Activated gamma-delta T cell treated with Interleukin-2 at 50 U/mL for 16 hours (primary cell): ENCODE measurements around the gene PIM1.

ENCODE experiments used
- DNase-seq: peaks from one replicate; pipeline ENCODE4 v3.0.0-alpha.2; 2020

Gene PIM1

DNA sequence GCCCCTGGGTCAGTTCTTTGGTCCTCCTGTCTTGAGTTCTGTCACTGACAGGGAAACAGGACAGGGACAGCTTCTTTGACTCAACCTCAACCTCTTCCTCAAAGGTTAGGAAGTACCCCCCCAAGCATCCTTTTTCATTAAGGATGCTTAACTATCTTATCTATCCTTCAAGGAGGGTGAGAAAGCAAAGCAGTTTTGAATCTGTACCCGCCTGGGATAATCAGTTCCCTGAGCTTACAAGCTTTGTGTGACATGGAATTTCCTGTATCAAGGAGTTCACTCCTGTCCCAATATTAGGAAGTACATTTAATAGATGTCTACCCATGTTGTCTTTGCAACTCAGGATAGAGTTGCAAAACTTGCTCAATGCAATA, 31.1 kb upstream of the PIM1 start:
- DNase-seq = no peak

DNA sequence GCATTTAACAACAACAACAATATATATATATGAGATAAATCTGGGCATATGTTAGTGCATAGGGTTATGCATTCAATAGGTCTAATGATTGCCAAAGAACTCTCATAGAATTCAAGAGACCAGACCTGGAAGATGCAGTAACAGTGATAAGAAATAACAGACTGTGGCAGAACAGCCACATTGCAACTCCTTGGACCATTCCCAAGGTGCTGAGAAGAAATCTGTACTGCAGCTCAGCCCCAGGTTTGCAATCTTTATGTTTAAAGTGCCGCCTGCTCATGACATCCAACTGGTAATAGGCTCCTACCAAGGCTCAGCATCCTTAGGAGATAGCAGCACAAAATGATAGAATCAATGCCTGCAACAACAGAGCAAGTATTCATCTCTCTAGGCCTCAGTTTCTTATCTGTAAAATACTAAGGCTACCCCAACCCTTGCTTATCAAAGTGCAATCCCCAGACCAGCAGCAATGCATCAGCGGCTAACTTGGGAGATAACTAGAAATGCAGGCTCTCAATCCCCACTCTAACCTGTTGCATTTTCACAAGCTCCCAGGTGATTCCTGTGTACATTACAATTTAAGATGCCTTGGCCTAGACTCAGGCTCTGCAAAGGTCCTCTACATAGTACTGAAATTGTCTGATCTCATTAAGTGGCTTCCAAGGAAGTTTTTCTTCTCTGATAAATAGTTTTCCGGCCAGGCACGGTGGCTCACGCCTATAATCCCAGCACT, 30.6 kb upstream of the PIM1 start:
- no peak for DNase-seq

DNA sequence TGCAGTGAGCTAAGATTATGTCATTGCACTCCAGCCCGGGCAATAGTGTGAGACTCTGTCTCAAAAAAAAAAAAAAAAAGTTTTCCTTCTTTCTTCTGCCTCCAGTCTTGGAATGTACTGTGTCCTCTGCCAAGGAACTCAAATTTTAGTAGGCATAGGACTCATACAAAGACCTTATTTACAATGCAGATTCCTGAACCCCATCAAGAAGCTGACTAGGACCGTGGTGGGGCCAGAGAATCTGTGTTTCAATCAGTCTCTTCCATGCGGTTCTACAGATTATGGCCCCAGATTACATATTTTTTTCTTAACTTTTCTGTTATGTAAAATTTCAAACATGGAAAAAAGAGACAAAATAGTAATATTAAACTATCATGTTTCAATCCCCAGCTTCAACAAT, 29.8 kb upstream of the PIM1 start:
- DNase-seq = no peak

DNA sequence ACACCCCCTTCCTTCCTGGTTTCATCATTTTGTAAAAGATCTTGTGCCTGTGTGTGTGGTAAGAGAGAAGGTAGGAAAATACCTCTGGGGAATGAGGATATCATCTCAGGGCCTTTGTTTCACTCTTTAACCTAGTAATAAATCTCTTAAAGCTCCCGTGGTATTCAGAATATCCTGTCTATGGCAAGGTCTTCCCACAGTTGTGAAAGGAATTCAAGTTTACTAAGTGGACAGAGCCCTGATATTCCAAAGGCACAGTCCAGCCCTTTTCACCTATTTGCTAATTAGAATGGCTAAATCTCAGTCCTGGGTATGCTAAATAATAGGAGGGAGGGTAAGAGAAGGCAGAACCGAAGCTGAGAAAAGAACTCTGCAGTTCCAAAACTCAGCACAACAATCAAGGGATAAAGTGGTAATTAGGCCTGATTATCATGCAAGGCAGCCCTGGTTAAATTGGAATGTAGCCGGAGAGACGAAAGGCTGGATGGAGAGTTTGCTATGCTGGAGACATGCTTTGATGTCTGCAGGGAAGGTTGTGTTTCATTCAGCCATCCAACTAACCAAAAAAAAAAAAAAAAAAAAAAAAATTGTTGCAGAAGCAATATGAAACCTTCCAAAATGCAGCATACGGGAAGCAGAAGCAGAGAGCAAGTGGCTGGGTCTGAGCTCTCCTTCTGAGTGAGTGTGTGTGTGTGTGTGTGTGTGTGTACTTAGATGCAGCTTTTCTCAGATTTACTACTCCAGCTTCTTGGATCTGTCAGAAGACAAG, 28.5 kb upstream of the PIM1 start:
- DNase-seq = no peak

DNA sequence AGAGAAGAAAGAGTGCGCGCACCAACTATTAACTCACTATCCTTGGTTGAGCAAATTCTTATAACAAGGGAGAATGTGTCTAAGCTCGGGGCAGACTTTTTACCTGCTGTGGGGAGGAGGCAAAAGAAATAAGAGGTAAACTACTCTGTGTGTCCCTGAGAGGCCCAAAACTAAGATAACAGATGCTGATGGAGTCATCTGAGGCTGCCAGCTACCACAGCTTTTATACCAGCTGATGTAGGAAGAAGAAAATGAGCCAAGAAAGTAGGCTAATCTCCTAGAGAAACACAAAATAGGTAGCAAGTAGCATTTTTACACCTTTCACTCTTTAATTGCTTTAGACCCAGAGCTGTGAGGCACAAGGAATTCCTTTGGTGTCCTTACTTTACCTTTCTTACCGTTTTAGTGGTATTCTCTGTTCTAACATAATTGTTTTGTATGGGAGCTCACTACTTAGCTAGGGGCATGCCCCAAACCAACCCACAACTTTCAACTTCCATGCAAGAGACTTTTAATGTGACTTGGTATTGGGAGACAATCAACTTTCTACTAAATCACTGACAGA, 27.8 kb upstream of the PIM1 start:
- no peak for DNase-seq

DNA sequence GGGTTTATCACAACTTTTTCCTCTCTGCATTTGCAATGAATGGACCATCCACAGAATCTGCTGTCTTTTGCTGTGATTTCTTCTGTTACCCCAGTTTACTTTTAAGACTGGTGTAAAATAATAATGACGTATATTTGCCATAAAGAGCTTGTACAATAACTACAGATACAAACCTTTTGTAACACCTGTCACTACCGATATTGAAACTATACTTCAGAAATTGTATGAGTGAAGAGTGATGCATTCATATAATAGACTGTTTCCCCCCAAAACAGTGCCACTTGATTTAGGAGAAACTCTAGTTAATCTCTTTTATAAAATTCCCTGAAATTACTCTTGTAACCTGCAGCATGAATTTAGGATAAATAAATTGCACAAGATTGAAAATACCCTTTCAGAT, 26.4 kb upstream of the PIM1 start:
- no peak for DNase-seq

DNA sequence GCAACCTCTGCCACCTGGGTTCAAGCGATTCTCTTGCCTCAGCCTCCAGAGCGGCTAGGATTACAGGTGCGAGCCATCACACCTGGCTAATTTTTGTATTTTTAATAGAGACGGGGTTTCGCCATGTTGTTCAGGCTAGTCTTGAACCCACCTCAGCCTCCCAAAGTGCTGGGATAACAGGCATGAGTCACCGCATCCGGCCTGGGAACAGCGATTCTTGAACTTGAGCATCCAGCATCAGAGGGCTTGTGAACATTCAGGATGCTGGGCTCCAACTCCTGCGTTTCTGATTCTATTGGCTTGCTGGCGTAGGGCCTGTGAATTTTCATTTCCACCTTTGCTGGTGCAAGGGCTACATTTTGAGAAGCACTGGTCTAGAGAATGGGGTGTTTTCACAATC, 24.5 kb upstream of the PIM1 start:
- DNase-seq = no peak

DNA sequence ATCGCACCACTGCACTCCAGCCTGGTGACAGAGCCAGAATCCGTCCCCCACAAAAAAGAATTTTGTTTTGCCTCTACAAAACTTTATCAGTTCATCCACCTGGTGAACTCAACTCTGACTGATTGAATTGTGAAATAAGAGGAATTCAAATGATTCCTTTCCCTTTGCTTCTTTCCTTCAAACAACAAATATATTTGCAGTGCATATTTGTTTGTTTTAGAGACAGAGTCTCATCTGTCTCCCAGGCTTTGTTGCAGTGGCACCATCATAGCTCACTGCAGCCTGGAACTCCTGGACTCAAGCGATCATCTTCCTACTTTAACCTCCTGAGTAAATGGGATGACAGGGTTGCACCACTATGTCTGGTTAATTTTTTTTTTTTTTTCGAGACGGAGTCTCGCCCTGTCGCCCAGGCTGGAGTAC, 23.2 kb upstream of the PIM1 start:
- DNase-seq = no peak

DNA sequence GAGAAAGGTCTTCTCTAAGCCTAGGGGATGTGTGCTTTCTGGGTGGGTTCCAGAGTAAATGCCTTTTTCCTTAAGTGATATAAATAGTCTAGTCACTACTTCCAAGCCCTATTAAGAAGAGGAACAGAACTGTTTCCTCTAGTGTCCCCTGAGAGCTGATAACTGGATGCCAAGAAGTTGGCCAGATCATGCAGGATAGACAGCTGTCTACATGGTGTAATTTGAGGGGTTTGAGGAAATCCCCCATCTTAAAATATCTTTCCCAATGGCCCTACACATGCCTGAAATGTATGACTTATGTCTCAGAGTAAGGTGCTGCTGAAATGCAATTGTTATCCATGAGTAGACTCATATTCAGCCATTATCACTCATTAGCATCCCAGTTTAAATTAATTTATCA, 20.2 kb upstream of the PIM1 start:
- DNase-seq = no peak

DNA sequence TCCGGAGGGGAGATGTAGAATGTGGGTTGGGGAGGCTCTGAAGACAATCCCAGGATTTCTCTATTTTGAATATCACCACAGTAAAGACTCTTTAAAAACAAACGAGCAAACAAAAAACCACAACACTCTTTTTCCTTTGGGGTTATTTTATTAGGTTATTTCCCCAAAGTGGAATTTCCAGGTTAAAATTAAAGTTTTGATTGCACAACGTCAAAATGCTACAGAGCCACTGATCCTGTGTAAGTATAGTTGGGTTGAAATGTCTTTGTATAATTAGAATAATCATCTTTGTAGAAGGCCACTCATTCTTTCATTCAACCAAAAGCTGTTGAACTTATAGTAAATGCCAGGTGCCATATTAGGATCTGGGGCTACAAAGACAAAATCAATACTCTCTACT, 19.6 kb upstream of the PIM1 start:
- DNase-seq = no peak

DNA sequence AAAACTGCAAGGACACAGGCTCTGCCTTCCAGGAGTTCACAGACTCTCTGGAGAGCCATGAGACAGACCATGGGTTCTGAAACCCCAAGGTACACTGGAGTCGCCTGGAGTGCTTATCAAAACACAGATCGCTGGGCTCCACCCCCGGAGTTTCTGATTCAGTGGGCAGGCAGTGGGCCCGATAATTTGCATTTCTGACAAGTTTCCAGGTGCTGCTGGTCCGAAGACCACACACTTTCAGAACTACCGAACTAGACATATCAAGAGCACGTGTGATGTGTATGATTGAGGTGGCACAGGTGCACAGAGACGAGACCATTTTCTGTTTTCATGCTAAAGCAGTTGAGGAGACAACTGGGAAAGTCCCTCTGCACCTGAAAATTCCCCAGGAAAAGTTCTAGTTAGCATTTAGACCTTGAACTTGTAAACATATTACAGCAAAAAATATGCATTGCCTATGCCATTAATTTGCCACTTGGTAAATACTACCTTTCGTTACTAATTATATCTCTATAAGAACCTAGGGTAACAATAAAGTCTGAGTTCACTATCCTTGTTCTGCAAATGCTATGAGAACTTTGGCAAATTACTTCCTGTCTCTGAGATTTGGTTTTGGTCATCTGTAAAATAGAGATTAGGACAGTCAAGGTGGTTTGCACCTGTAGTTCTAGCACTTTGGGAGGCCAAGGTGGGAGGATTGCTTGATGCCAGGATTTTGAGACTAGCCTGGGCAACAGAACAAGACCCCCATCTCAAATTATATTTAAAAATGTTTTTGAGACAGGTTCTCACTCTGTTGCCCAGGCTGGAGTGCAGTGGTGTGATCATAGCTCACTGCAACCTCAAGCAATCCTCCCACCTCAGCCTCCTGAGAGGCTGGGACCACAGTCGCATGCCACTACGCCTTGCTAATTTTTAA, 14.3 kb upstream of the PIM1 start:
- no peak for DNase-seq

DNA sequence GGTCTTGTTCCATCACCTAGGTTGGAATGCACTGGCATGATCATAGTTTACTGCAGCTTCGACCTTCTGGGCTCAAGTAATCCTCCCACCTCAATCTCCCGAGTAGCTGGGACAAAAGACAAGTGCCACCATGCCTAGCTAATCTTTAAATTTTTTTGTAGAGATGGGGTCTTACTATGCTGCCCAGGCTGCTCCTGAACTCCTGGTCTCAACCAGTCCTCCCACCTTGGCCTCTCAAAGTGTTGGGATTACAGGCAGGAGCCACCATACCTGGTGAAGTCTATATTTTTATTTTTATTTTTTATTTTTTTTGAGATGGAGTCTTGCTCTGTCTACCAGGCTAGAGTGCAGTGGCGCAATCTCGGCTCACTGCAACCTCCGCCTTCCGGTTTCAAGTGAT, 11.4 kb upstream of the PIM1 start:
- no peak for DNase-seq

DNA sequence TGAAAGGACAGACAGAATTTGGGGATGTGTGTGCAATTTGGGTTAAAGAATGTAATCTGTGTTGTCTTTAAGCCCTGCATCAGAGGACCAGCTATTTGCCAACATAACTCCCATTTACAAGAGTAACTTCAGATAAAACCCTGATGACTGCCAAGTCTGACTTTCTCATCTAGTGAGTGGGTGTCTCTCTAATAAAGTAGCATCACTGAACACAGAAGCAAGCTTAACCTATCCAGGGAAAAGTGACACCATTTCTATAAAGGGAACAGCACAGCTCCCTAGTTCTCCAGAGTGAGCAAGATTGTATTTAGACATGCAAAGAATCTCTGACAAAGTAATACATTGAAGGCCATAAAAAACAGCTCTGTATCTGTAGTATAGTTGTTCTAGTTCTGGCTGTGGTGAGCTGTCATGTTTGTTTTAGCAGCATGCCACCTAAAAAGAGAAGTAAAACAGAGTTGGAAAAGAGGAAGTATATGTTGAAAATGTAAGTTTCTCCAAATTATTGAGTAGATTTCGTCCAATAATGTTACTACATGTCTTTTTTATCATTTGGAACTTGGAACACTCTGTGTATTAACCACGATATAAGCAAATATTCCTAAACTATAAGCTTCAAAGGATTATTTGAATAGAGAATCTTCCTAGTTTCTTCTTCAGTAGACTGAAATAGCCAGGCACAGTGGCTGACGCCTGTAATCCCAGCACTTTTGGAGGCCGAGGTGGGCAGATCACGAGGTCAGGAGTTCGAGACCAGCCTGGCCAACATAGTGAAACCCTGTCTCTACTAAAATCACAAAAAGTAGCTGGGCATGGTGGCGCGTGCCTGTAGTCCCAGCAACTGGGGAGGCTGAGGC, 8.8 kb upstream of the PIM1 start:
- no peak for DNase-seq

DNA sequence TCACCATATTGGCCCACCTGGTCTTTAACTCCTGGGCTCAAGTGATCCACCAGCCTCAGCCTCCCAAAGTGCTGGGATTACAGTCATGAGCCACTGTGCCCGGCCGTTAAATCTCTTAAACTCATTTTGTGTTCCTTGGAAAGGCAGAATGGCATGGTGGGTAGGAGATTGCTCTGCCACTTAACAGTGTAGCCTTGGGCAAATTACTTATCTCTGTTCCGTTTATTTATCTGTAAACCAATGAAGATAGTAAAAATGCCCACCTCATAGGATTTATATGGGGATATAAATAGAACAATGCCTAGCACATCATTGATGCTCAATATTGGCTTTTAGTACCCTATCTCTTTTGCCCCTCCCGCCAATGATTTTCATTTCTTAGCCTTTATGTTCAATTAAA, 7.2 kb upstream of the PIM1 start:
- no peak for DNase-seq

DNA sequence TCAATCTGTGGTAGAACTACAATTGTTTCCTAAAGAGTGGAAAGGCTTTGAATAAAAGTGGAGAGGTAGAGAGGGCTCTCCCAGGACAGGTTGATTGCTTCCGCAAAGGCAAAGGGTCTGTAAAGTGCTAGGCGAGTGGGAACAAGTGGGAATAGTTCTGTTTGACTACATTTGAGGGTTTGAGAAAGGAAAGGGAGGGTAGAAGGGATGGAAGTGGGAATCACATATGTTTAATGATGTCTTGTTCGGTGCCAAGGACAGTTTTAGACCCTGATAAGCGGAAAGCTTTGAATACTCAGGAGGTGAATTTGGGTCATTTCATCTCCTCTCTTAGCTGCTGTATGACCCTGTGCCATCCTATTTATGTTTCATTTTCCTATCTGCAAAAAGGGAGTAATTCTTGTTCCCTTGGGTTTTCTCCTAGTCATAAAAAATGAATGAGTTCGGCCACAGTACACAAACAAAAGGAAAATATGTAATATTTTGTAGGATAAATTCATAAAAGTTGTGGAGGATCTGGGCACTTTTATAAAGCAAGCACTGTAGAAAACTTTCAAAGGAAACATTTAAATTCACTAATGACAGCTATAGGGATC, 1.7 kb upstream of the PIM1 start:
- DNase-seq = no peak

DNA sequence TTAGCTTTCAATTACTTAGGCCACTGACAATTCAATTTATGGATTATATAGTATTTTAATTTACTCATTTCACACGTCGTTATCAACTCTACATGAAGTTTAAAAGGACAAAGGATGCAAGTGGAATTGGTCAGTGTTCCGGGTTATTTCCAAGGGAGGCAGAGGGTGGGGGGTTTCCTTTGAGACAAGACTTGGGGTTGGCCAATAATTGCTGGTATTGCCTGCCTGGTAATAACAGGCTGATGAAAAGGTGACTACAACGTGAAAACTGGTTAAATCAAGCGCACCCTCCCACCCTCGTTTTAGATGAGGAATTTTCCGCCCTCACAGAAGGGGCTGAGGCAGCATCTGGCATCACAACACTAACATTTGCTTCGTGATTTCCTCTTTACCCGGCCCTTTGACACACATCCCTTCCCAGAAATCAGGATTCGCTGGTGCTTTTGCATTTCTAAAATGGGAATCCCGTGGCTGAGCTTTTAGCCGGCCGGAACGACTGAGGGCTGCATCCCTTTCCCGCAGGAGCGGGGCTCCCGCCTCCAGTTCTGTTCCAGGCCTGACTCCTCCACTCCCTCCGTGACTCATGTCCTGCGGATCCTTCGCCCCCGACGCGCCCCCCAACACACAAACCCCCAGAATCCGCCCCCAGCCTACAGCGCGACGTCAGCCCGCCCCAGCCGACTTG, 999 bp upstream of the PIM1 start:
- no peak for DNase-seq

DNA sequence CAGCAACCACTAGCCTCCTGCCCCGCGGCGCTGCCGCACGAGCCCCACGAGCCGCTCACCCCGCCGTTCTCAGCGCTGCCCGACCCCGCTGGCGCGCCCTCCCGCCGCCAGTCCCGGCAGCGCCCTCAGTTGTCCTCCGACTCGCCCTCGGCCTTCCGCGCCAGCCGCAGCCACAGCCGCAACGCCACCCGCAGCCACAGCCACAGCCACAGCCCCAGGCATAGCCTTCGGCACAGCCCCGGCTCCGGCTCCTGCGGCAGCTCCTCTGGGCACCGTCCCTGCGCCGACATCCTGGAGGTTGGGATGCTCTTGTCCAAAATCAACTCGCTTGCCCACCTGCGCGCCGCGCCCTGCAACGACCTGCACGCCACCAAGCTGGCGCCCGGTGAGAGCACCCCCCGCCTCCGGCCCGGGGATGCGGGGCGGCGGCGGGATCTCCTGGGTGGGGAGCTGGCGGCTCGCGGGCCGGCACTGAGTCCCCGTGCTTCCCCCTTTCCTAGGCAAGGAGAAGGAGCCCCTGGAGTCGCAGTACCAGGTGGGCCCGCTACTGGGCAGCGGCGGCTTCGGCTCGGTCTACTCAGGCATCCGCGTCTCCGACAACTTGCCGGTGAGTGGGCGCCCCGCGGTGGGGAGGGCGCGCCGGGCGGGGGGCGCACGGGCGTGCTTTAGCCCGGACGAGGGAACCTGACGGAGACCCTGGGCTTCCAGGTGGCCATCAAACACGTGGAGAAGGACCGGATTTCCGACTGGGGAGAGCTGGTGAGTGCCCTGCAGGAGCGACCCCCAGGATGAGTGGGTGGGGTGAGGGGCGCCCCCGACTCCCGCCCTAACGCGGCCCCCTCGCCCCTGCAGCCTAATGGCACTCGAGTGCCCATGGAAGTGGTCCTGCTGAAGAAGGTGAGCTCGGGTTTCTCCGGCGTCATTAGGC, 585 bp downstream of the PIM1 start:
- no peak for DNase-seq

DNA sequence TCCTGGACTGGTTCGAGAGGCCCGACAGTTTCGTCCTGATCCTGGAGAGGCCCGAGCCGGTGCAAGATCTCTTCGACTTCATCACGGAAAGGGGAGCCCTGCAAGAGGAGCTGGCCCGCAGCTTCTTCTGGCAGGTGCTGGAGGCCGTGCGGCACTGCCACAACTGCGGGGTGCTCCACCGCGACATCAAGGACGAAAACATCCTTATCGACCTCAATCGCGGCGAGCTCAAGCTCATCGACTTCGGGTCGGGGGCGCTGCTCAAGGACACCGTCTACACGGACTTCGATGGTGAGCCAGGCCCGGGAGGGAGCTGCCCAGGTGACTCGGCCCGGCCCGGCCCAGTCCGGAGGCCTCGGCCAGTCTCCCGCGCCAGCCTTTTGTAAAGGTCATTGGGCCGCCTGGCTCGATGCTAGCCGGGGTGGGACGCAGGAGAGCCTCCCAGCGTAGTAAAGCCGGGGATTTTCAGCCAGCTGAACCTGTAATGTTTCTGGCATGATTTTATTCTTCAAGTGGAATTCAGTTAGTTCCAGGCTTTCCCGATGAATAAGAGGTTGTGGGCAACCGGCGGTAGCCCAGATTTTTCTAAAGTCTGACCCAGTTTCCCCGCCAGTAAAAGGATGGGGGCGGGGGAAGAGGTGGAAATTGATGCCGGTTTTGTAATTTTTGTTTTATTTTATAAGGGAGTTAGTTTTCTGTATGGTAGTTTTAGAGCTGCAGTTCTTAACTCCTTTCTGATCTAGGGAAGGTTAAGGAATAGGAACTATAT, 1.4 kb downstream of the PIM1 start:
- no peak for DNase-seq
